ENCODE results near the gene BAZ2B.

Gene BAZ2B

GRCh38 chr2:159518321-159519005 is 97.9 kb downstream of the BAZ2B start:
- no peak for DNase-seq

- no peak for DNase-seq
Observed at GRCh38 chr2:159516241-159516758, 100.0 kb downstream of the BAZ2B start.

- no peak for DNase-seq
Observed at GRCh38 chr2:159515441-159515840, 100.9 kb downstream of the BAZ2B start.

GRCh38 chr2:159513745-159514144 is 102.6 kb downstream of the BAZ2B start:
- DNase-seq: no peak

GRCh38 chr2:159508140-159508539 is 108.2 kb downstream of the BAZ2B start:
- no peak for DNase-seq

- no peak for DNase-seq
Observed at GRCh38 chr2:159506764-159507440, 109.4 kb downstream of the BAZ2B start.

- no peak for DNase-seq
Observed at GRCh38 chr2:159506202-159506601, 110.1 kb downstream of the BAZ2B start.

GRCh38 chr2:159505196-159505595 is 111.2 kb downstream of the BAZ2B start:
- DNase-seq: no peak

- no peak for DNase-seq
Observed at GRCh38 chr2:159501743-159502142, 114.6 kb downstream of the BAZ2B start.

GRCh38 chr2:159497847-159498246 is 118.5 kb downstream of the BAZ2B start:
- DNase-seq: no peak

- DNase-seq: no peak
Observed at GRCh38 chr2:159497256-159497655, 119.1 kb downstream of the BAZ2B start.

GRCh38 chr2:159489476-159489875 is 126.9 kb downstream of the BAZ2B start:
- no peak for DNase-seq

- DNase-seq: no peak
Observed at GRCh38 chr2:159484532-159484931, 131.8 kb downstream of the BAZ2B start.

GRCh38 chr2:159476329-159476728 is 140.0 kb downstream of the BAZ2B start:
- no peak for DNase-seq

GRCh38 chr2:159475793-159476192 is 140.6 kb downstream of the BAZ2B start:
- DNase-seq: no peak

- DNase-seq: no peak
Observed at GRCh38 chr2:159471340-159471739, 145.0 kb downstream of the BAZ2B start.

- DNase-seq: no peak
Observed at GRCh38 chr2:159468257-159468656, 148.1 kb downstream of the BAZ2B start.

- DNase-seq: no peak
Observed at GRCh38 chr2:159462961-159463360, 153.4 kb downstream of the BAZ2B start.

- DNase-seq: no peak
Observed at GRCh38 chr2:159462201-159462785, 154.1 kb downstream of the BAZ2B start.

- DNase-seq: no peak
Observed at GRCh38 chr2:159461076-159461475, 155.3 kb downstream of the BAZ2B start.

- no peak for DNase-seq
Observed at GRCh38 chr2:159460227-159460626, 156.1 kb downstream of the BAZ2B start.

- DNase-seq: no peak
Observed at GRCh38 chr2:159459279-159459678, 157.1 kb downstream of the BAZ2B start.

- DNase-seq: no peak
Observed at GRCh38 chr2:159457589-159457988, 158.8 kb downstream of the BAZ2B start.
